Kidney tubule cell (primary cell): Measurements from ENCODE around the gene SIRPB2.

Experiments
- DNase-seq: peaks from one replicate; pipeline ENCODE4 v3.0.0-alpha.2; 2018; ENCODE audit warnings: low spot score

SIRPB2 gene

GRCh38 chr20:1491281-1491840 lies at the start of gene SIRPB2:
SIRPB2 (minus strand) TSS chr20:1491420; CDS start chr20:1491359, 61 bp downstream.
- no peak for DNase-seq

DNA sequence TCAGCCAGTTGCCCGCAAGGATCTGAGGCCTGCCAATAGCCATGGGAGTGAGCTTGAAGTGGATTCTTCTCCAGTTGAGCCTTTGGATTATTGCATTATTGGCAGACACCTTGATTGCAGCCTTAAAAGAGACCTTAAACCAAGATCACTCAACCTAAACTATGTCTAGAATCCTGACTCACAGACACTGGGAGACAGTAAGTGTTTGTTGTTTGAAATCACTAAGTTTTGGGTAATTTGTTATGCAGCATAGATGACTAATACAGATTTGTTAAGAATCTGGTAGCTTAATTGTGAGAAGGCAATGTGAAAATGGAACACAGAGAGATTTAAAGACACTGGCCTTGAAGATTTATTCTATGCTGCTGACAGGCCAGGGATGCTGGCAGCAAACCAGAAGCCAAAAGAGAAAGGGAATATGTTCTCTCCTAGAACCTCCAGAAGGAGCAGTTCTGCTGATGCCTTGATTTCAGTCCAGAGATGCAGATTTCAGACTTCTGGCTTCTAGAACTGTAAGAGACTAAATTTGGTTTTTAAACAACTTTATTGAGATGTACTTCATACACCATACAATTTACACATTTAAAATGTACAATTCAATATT lies 48.7 kb upstream of the SIRPB2 start:
- DNase-seq = peak; percentile 52

DNA sequence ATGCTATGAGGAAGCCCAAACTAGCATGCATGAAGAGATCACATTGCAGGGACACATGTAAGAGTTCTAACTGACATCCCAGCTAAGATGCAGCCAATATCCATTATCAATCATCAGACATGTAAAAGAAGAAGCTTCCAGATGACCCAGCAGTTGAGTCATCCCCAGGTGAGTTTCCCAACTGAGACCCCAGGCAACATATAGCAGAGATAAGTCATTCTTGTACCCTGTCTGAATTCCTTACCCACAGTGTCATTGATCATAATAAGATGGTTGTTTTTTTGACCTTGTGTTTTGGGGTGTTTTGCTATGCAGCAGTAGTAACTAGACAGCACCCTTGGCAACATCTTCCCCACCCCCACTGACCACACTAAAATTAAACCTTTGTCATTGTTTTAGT lies 47.4 kb upstream of the SIRPB2 start:
- DNase-seq = peak; percentile 19

DNA sequence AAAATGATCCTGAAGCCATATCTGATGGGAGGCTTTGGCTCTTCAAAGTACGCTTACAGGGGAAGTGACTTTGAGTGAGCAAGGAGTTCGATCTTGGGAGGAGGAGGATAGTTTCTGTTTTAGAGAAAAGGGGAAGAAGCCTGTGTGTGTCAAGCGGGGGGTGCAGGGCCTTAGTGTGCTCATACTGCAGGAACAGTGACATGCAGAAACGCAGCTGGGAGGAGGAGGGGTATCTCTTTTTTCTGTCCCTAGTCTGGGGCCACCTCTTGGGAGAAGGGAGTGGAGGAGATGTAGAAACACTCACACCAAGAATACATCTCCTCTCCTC lies 46.5 kb upstream of the SIRPB2 start:
- no peak for DNase-seq

GRCh38 chr20:1536893-1537730 lies 45.9 kb upstream of the SIRPB2 start:
- no peak for DNase-seq

GRCh38 chr20:1535420-1536175 lies 44.4 kb upstream of the SIRPB2 start:
- no peak for DNase-seq

GRCh38 chr20:1534526-1534925 lies 43.3 kb upstream of the SIRPB2 start:
- DNase-seq = no peak

GRCh38 chr20:1533059-1533458 lies 41.8 kb upstream of the SIRPB2 start:
- peak; percentile 27 for DNase-seq

GRCh38 chr20:1528811-1529210 lies 37.6 kb upstream of the SIRPB2 start:
- no peak for DNase-seq

GRCh38 chr20:1527923-1528322 lies 36.7 kb upstream of the SIRPB2 start:
- no peak for DNase-seq

DNA sequence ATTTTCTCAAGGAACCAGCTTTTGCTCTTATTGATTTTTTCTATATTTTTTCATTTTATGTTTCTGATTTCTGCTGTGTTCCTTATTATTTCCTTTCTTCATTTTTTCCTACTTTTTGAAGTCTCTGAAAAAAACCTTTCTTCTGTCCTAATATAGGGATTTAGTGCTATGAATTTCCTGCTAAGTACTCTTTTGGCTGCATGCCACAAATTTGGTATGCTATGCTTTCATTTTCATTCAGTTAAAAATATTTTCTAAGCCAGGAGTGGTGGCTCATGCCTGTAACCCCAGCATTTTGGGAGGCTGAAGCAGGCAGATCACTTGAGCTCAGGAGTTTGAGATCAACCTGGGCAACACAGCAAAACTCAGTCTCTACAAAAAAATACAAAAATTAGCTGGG lies 35.7 kb upstream of the SIRPB2 start:
- DNase-seq = no peak

DNA sequence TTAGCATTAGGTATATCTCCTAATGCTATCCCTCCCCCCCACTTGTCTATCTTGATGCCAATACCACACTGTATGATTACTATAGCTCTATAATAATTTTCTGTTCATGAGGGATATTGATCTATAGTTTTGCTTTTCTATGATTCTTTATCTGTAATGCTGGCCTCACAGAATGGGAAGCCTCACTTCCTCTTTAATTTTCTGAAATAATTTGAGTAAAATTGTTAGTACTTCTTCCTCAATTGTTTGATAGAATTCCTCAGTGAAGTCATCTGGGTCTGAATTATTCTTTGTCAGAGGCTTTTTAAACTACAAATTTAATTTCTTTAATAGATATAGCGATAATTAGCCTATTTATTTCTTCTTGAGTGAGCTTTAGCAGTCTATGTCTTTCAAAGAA lies 35.1 kb upstream of the SIRPB2 start:
- DNase-seq = no peak

GRCh38 chr20:1524004-1524403 lies 32.8 kb upstream of the SIRPB2 start:
- no peak for DNase-seq

DNA sequence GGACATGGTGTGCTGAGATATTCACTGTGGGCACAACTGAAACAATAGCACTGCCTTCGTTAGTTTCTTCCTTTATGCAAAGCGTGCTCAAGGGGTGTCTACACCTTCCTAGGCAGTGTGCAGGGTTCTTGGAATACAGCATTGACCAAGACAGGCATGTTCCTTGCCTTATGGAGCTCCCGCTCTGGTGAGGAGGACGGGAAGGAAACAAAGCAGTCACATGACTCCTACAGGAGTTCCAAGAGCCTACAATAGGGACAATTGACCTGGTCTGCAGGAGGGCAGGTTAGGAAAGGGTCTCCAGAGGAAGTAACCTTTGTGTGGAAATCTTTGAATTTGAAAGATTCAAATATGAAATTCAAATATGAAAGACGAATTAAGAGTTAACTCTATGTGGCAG lies 25.8 kb upstream of the SIRPB2 start:
- no peak for DNase-seq

GRCh38 chr20:1513801-1514200 lies 22.6 kb upstream of the SIRPB2 start:
- DNase-seq = no peak

- DNase-seq = peak; percentile 57
These were observed 18.0 kb upstream of the SIRPB2 start for GRCh38 chr20:1509237-1509636.

DNA sequence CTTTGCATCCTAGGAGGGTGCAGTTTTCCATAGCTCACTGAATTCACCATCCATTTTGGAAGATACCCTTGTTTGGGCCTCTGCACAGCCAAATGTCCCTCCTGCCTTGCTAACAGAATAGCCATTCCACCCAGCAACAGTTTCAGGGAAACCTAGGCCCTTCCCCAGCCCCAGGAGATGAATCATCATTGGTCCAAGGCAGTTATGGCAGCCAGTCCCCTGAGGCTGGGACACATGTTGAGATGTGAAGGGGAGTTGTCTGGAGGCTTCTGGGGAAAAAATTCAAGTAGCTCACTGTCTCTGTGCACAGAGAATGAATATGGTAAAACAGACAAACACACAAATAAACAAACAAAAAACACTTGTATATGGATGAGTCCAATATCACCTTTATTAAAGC lies 17.4 kb upstream of the SIRPB2 start:
- no peak for DNase-seq

GRCh38 chr20:1507276-1507675 lies 16.1 kb upstream of the SIRPB2 start:
- DNase-seq = no peak

GRCh38 chr20:1505871-1506270 lies 14.7 kb upstream of the SIRPB2 start:
- no peak for DNase-seq

- peak; percentile 63 for DNase-seq
These were observed 14.1 kb upstream of the SIRPB2 start for GRCh38 chr20:1505361-1505760.

GRCh38 chr20:1503564-1504227 lies 12.5 kb upstream of the SIRPB2 start:
- DNase-seq = peak; percentile 95

GRCh38 chr20:1500496-1500895 lies 9.3 kb upstream of the SIRPB2 start:
- DNase-seq = no peak
